HG02852 (cell line): Measurements from ENCODE around the gene PCDH1.

ENCODE experiments used
- ATAC-seq: cut with Tn5 transposase; IDR thresholded peaks from one replicate; pipeline ENCODE4 v1.9.1; 2021; ENCODE audit warnings: mild to moderate bottlenecking, moderate library complexity; ENCODE audit not compliant: unreplicated experiment

The PCDH1 gene

DNA sequence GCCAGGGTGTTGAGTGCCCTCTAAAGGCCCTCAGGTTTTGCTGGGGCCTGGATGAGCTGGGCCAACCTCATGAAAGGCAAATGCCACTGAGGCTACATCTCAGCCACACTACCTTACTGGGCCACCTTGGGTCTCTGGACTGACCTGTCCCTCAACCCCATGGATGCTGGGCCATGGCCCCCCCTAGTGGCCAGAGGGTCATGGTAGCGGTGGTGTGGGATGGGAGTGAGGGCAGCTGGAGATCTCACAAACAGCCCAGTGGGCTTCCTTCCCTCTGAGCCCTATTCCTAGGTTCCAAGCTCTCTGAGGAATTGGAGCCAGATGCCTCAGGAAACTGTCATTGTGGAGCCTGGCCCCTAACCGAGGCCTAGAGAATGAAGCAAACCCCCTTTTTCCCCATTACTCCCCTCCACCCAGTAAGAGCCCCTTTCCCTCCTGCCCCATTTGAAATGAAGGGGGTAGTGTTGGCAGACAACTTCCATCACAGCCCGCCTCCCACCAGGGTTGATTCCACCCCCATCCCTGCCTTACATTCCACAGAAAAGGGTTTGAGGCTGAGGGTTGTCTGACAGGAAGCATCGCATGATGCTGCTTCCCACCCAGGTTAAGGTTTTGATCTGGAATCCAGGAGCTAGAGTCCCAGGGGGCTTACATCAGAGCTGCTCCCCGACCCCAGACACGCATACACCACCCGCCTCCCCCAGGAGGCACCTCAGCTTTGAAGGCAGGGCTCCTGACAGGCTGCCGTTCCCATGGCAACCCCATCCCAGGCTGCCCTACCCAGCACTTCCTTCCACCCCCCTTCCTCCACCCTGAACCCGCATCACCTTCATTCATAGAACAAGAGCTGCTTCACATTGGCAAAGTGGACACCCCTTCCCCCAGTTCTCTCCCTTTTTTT lies 63.9 kb downstream of the PCDH1 start:
- no peak for ATAC-seq

- ATAC-seq, result no peak
Observed at GRCh38 chr5:141812512-141812911, 65.7 kb downstream of the PCDH1 start.

- peak; percentile 67 for ATAC-seq
Observed at GRCh38 chr5:141811287-141812155, 66.7 kb downstream of the PCDH1 start.

DNA sequence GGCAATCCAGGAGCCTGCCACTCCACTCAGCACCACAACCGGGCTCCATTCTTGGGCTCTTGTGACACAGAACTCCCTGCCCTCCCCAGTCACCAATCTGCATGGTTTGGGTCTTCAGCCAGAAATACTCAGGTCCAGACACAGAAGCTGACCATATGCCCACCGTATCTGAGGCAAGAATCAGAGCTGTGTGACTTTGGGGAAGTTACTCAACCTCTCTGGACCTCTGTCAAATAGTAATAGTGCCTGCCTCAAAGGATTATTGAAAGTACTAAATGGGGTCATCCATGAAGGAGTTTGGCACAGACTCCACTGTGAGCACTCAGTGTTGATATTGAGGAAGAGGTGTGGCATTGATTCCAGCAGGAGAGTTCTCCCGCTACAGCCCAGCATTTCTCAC lies 67.5 kb downstream of the PCDH1 start:
- no peak for ATAC-seq

DNA sequence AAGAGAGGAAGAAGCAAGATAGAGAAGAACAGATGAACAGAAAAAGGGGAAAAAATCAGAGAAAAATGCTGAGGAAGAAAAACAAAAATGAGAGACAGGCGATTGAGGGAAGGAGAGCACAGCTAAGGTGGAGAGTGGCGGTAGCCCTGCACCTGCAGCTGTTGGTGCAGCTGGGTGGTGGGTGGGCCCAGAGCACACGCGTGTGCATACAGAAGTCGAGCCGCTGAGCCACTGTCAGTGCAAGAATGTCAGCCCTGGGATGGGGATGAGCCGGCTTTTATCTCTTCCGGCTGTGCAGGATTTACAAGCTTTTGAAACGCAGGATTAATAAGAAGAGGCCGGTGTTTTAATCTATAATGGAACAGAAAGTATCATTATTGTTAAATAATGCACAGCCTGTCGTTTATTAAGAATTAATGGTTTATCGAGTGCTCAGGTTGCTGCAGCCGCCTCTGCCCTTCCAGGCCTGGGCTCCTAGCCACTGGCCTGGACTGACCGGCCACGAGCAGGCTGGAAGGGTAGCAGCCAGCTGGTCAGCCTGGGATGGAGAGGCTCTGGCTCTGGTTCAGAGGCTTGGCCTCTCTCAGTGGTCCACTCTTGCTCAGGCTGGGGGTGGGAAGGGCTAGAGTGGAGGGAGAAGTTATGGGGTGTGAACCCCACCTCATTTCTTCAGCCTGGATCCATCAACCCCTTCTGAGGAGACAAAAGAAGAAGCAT lies 68.7 kb downstream of the PCDH1 start:
- no peak for ATAC-seq

GRCh38 chr5:141808857-141809256 lies 69.4 kb downstream of the PCDH1 start:
- ATAC-seq, result no peak

GRCh38 chr5:141807732-141808131 lies 70.5 kb downstream of the PCDH1 start:
- ATAC-seq, result no peak

GRCh38 chr5:141807329-141807728 lies 70.9 kb downstream of the PCDH1 start:
- no peak for ATAC-seq

GRCh38 chr5:141806626-141807025 lies 71.6 kb downstream of the PCDH1 start:
- no peak for ATAC-seq

DNA sequence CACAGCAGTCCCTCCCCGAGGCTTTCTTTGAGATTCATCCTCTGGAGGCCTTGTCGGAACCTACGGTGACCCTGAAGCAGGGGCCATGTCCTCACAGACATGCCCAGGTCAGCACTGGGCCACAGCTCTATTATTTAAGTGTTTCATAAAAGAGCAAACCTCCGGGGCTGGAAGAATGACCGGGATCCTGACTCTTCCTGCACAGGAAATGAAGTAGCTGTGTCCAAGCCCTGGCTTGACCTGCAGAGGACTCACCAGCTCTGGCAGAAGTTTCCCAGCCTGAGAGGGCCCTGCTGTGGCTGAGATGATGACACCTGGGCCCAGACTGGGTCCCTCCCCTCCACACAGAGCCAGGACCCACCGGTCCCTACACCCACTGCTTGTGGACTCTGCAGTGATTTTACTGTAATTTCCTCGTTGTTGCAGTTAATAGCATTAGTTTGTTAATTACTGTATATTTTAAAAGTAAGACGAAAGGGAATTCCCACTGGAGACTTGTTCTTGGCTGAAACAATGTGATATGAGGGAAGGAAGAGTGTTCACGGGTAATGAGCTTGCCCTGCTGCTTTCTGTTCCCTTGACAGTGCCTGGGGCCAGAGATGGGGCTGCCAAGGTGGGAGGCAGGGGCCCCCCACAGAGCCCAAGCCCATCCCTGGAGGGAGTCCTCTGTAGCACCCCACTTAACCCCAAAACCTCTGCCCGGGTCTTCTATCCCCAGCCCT lies 72.2 kb downstream of the PCDH1 start:
- ATAC-seq, result no peak

DNA sequence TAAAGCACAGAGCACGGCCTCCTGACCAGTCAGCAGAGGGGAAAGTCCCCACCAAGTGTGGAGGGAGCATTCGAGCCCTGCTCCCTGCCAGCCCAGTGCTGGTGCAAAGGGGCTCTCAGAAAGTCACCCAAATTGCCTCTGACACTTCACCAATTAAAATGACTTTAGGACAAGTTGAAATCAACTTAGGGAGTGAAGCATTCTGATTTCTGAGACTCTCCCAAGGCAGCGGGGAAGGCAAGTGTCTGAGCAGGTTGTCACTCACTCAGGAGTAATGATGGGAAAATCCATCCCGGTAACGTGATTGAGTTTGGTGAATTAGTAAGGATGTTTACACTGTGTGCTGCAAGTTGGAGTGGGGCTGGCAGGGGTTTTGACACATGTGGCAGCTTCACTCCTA lies 73.7 kb downstream of the PCDH1 start:
- ATAC-seq, result no peak
